Renal cortical epithelial cell (primary cell): Measurements from ENCODE around the gene MTMR2. TPM values are rescaled to one million over a fixed set of nuclear protein-coding genes. Genes with fewer than 3 reads are reported as not detected.
A peak's percentile ranks its signal among the peaks of the same experiment; 100 is the strongest.

ENCODE experiments used
- DNase-seq: peaks from one replicate; pipeline ENCODE4 v3.0.0-alpha.2; 2011; ENCODE audit warnings: low read depth
- total RNA-seq: library from RNA; depleted of rRNA; stranded (reverse); fragments of >200 nt; gene quantifications from 2 replicates; pipeline ENCODE4 v1.2.3, GENCODE V29; 2014

MTMR2 gene
- 51.1 and 67.1 TPM in 2 replicates for total RNA-seq

- peak; percentile 37 for DNase-seq
These were observed at the start of gene MTMR2 for GRCh38 chr11:95923728-95924413. TSS of gene MTMR2 (minus strand) at chr11:95924107. CDS start at chr11:95923954, 153 bp downstream.

DNA sequence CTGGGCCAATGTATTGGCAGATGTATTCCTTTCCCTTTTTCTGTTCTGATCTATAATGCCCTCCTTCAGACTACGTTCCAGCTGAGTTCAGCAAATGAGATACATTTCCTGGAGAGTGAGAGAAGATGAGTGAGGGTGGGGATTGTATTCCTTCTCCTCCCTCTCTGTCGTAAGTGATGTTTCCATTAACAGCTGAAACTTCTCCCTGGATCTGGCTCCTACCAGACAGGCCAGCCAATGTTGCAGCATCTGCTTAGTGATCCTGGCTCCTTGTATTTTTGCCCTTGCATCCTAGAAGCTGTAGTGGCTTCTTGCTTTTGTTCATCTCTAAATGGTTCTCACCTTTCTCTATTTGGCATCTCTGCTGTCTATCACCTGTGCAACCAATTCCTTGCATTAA, 48.2 kb upstream of the MTMR2 start:
- no peak for DNase-seq

DNA sequence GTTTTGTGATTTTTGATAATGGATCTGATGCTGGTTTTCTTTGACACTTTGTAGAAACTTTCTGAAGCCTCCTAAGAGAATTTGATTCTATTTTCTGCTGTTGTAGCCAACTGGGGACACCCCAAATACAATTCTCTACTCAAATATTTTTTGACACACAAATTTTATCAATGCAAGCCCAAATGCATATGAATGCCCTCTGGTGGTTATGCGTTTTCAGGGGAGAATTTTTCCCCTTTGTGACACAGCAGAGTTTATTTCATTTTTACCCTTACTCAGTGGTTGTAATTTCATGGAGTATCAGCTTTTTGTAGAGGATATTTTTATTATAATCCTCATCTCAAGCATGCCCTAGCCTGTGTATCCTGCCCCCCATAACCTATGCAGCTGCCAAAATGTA, 44.7 kb upstream of the MTMR2 start:
- DNase-seq, result no peak

- no peak for DNase-seq
These were observed 40.4 kb upstream of the MTMR2 start for GRCh38 chr11:95964281-95964680.

- no peak for DNase-seq
These were observed 37.9 kb upstream of the MTMR2 start for GRCh38 chr11:95961758-95962157.

GRCh38 chr11:95950905-95951304, 27.0 kb upstream of the MTMR2 start:
- DNase-seq, result no peak

- DNase-seq, result no peak
These were observed 24.7 kb upstream of the MTMR2 start for GRCh38 chr11:95948637-95949036.

- DNase-seq, result no peak
These were observed 20.7 kb upstream of the MTMR2 start for GRCh38 chr11:95944623-95945022.

- no peak for DNase-seq
These were observed 19.6 kb upstream of the MTMR2 start for GRCh38 chr11:95943546-95943945.

DNA sequence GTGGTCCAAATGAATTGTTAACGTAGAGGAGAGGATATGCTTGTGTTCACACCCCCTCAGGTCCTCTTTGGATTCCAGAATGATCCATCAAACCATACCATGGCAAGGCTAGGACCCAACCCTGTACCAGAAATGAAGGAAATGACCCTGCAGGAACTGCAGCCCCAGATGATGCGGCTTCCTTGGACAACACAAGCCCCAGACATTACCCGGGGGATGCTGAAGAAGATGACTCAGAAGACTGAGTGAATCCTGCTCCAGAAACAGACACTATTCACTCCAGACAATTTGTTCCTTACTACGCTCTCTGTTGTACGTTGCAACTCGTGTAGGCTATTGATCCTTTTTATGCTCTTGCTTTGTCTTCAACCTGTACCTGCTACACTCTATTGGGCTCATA, 15.2 kb upstream of the MTMR2 start:
- no peak for DNase-seq

DNA sequence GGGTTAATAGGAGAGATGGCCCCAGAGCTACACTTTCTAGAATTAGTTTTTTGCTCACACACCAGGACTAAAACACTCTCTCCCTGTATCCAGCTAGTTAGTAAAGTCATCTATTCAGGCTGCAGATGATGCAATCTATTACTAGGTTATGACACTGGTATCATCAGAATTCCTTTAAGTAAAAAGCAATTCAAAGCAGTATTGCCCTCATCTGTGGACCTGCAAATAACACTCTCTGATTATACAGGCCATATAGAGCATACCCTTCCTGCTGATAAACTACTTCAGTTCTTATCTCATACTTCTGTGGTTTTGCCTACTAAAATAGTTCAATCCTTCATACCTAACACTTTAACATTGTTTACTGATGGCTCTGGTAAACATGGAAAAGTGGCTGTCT, 13.5 kb upstream of the MTMR2 start:
- no peak for DNase-seq

DNA sequence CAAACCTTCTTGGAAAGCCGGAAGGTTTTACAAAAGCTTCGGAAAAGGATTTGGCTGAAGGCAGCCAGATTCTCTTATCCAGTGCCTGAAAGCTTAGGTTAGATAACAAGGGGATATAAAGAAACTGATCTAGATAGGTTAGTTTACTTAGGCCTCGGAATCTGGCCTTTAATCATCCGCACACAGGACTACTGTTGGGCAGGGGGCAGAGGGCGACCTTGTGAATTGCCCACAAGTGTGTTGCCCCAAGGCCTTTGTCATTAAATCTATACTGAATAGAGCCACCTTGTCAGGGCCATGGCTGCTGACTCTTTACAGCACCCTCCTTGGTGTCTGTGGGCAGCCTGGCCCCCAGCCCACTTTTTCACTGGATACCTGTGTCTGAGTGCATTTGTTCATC, 9.7 kb upstream of the MTMR2 start:
- DNase-seq, result no peak

GRCh38 chr11:95931916-95932315, 8.0 kb upstream of the MTMR2 start:
- no peak for DNase-seq

- no peak for DNase-seq
These were observed 7.0 kb upstream of the MTMR2 start for GRCh38 chr11:95930948-95931347.

- no peak for DNase-seq
These were observed 2.8 kb upstream of the MTMR2 start for GRCh38 chr11:95926726-95927125.

DNA sequence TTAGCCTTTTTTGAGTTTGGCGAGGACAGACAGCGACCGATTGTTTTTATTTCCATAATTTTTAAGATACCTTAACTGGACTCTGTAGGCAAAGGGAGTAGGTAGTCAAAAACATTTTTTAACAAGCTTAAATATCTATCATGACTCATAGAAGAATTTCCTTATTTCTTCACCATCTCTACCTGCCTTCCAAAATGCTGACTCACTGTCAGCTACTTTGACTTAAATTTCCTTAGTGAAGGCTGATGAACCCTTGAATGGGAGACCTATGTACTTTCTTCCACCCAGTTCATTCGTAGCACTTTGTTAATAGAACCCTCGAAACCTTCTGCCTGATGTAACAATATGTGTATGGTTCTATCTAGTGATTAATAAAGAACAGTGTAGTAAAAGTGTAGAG, 1.1 kb upstream of the MTMR2 start:
- peak; percentile 92 for DNase-seq

DNA sequence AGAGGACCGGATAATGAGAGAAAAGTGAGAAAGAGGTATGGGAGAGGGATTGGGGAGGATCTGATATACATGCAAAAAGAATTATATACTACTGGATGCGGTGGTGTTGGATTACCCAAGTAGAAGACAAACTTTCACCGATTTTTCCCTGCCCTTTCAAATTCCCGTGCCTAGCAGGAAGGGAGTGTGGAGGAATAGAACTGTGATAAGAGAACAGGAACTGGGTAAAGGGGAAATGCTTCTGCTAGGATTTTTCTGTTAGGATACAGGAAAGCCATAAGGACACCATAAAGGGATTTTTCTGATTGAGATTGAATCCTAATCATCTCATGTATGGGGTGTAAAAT, 480 bp upstream of the MTMR2 start:
- DNase-seq, result no peak

- no peak for DNase-seq
These were observed 524 bp downstream of the MTMR2 start for GRCh38 chr11:95923439-95923727.

DNA sequence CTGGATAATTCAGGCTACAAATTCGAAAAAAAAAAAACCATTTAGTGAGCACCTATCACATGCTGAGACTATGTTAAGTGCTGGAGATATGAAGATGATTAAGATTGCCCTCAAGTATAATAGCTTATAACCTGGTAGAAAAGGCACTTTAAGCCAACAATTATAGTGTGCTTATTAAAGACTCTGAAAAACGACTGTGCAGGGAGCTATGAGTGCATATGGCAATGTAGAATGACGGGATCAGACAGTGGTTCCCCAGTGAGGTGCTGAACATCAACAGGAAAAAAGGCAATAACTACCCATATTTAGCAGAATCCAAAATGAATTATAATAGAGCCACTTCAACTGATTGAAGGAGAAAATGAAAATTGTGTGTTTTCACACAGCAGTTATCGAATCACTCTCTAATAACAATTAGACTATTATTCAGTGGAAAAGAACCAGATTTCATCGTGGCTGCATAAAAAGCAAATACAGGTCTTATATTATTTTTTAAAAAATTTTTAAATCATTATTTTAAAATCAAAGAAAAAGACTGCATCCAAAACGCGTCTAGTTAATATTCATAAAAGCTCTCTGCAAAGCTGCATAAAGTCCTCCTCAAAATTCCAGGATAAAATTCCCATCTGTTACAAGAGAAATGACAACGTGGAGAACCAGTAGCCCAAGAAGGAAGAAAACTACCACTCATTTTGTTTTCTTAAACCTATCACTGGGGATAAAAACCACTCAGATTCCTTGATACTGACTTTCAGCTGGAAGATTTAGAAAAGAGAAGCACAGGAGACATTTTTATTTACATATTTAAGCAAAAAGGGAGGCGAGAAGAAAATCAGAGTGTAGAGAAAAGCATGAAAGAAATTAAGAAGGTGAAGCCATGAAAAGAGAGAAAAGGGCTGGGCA, 1.1 kb downstream of the MTMR2 start:
- DNase-seq, result no peak

DNA sequence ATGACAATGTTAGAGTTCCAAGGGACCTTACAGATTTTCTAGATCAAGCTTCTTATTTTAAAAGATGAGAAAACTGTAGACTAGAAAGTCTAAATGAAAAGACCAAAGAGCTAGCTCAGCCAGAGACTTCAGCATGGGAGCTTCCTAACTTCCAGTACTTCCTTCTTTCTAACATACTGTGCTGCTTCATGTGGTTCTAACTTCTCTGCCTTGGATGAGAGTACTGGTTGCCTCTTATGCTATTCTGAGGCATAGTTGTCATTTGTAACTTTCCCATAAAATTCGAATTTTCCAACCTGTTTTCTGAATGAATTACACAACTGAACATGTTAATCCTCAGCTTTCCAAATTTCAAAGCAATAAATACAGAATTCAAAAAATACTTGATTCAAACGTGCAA, 1.8 kb downstream of the MTMR2 start:
- no peak for DNase-seq

- peak; percentile 31 for DNase-seq
These were observed 3.3 kb downstream of the MTMR2 start for GRCh38 chr11:95920460-95921105.

GRCh38 chr11:95919514-95919913, 4.4 kb downstream of the MTMR2 start:
- DNase-seq, result no peak

DNA sequence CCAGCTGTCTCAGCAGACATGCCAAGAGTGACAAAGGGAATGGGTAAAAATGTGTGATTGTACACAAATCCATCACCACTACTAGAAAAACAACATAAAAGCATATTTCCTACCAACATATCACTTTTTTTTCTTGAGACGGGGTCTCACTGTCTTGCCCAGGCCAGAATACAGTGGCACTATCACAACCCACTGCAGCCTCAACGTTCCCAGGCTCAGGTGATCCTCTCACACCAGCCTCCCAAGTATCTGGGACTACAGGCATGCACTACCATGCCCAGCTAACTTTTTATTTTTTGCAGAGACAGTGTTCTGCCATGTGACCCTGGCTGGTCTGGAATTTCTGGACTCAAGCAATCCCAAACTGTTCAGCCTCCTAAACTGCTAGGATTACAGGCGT, 5.2 kb downstream of the MTMR2 start:
- DNase-seq, result no peak
